Sigmoid colon (tissue), 7 donors: Measurements from ENCODE around the gene ARHGEF7. TPM values are rescaled to one million over a fixed set of nuclear protein-coding genes. Genes with fewer than 3 reads are reported as not detected.

ENCODE experiments used
- DNase-seq: peaks from one replicate; pipeline ENCODE4 v3.0.0-alpha.2; 2019
- H3K27ac ChIP-seq, 4 donors: fragments of 200-600 bp; sonication (generic); one replicate each; pipeline ENCODE4 v1.5.1; 2016 to 2019; ENCODE audit warnings: mild to moderate bottlenecking in 1 of 4
- H3K27me3 ChIP-seq, 3 donors: fragments of 200-600 bp; sonication (generic); one replicate each; pipeline ENCODE4 v1.5.1; 2019; ENCODE audit warnings: mild to moderate bottlenecking in 1 of 3
- H3K36me3 ChIP-seq, 4 donors: fragments of 200-600 bp; sonication (generic); one replicate each; pipeline ENCODE4 v1.5.1; 2016 to 2019
- H3K4me1 ChIP-seq, 4 donors: fragments of 200-600 bp; sonication (generic); one replicate each; pipeline ENCODE4 v1.5.1; 2017 to 2019
- H3K4me3 ChIP-seq, 4 donors: fragments of 200-600 bp; sonication (generic); one replicate each; pipeline ENCODE4 v1.5.1; 2017 to 2019; ENCODE audit warnings: mild to moderate bottlenecking in 2 of 4, moderate library complexity in 1 of 4
- H3K9me3 ChIP-seq, 4 donors: fragments of 200-600 bp in 3 of 4; sonication (generic) in 3 of 4; one replicate each; pipeline versions ENCODE4 v1.5.1 to v1.6.1; 2013 to 2019
- EP300 ChIP-seq, 4 donors: sonication (generic); formaldehyde crosslinking; IDR thresholded peaks; one replicate each; pipeline ENCODE4 v1.6.1; 2017; ENCODE audit warnings: antibody characterized with exemption in 4 of 4
- POLR2A ChIP-seq, 2 donors: fragments of 450-650 bp; IDR thresholded peaks; one replicate each; pipeline ENCODE4 v1.6.1; 2016; ENCODE audit warnings: antibody characterized with exemption in 2 of 2, mild to moderate bottlenecking in 2 of 2, moderate library complexity in 2 of 2
- POLR2AphosphoS5 ChIP-seq, 4 donors: sonication (generic); formaldehyde crosslinking; IDR thresholded peaks; one replicate each; pipeline ENCODE4 v1.6.1; 2017; ENCODE audit warnings: antibody characterized with exemption in 4 of 4
- WGBS, 2 donors: extraction: QIAGEN DNeasy Blood & Tissue Kit; methylation state at CpG; one replicate each; pipeline ENCODE4 v1.1.7; 2013; 5-methylcytosine and 5-hydroxymethylcytosine counted together
- intact Hi-C: fragments of 100-400 bp; cut with DNase I; formaldehyde crosslinking; loops from one replicate; pipeline ENCODE4 v1.15.1; 2023
- polyA plus RNA-seq, 3 donors: library from polyadenylated mRNA; stranded (reverse); fragments of 200-250 nt; gene quantifications; one replicate each; pipeline ENCODE4 v1.2.3, GENCODE V29; 2013
- total RNA-seq, 4 donors: library from RNA; depleted of rRNA; stranded (reverse); fragments of >200 nt; gene quantifications; one replicate each; pipeline ENCODE4 v1.1.0, GENCODE V29; 2016
- TF ChIP-seq, protein P1 (sequence below), 4 experiments: fragments of 450-650 bp in 3 of 4; fragments of 200-600 bp in 1 of 4; IDR thresholded peaks; one replicate each; pipeline ENCODE4 v1.5.1; 2016 to 2019; ENCODE audit warnings: antibody characterized with exemption in 4 of 4, mild to moderate bottlenecking in 3 of 4, moderate library complexity in 2 of 4
- donor health status: healthy with polysubstance abuse.
- donor health status: Bipolar disorder and iron deficiency.
- donor health status: healthy.

The ARHGEF7 gene
- total and polyA plus RNA-seq, 7 donors: 8.4 to 79.8 (median 41.0) TPM

GRCh38 chr13:111230385-111230930, 115.3 kb downstream of the ARHGEF7 start:
- no peak overlapping the region for H3K4me3 ChIP-seq
- peaks cover 0 to 24% (median 11%) of the 10 kb centered on the region in 4 donors for H3K36me3 ChIP-seq
- no peaks in the 10 kb centered on the region for H3K27me3 ChIP-seq
- 81 to 91% methylated on average over 10 of the region's 10 CpGs for WGBS, 2 donors
- no peak overlapping the region for H3K27ac ChIP-seq
- intact Hi-C loops: no loop called here
- TF ChIP-seq, protein P1, sequence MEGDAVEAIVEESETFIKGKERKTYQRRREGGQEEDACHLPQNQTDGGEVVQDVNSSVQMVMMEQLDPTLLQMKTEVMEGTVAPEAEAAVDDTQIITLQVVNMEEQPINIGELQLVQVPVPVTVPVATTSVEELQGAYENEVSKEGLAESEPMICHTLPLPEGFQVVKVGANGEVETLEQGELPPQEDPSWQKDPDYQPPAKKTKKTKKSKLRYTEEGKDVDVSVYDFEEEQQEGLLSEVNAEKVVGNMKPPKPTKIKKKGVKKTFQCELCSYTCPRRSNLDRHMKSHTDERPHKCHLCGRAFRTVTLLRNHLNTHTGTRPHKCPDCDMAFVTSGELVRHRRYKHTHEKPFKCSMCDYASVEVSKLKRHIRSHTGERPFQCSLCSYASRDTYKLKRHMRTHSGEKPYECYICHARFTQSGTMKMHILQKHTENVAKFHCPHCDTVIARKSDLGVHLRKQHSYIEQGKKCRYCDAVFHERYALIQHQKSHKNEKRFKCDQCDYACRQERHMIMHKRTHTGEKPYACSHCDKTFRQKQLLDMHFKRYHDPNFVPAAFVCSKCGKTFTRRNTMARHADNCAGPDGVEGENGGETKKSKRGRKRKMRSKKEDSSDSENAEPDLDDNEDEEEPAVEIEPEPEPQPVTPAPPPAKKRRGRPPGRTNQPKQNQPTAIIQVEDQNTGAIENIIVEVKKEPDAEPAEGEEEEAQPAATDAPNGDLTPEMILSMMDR (IDR thresholded peaks at IDR 0.05): no peak
- TF ChIP-seq EP300 (IDR thresholded peaks at IDR 0.05) (no peak), POLR2AphosphoS5 (IDR thresholded peaks at IDR 0.05) (no peak), POLR2A (IDR thresholded peaks at IDR 0.05) (no peak)
- H3K4me1 ChIP-seq: peaks cover 0 to 15% (median 6%) of the 10 kb centered on the region in 4 donors
- DNase-seq: no peak
- H3K9me3 ChIP-seq: no peaks in the 10 kb centered on the region

- WGBS, 2 donors: 87 to 96% methylated on average over 7 of the region's 7 CpGs
- Histone ChIP-seq H3K9me3 (no peaks in the 10 kb centered on the region), H3K4me3 (no peak overlapping the region), H3K27ac (no peak overlapping the region), H3K36me3 (peaks cover 0 to 18% (median 11%) of the 10 kb centered on the region in 4 donors), H3K4me1 (peaks cover 0 to 15% (median 6%) of the 10 kb centered on the region in 4 donors), H3K27me3 (no peaks in the 10 kb centered on the region)
- DNase-seq: no peak
- no peak for TF ChIP-seq EP300 (IDR thresholded peaks at IDR 0.05)
- intact Hi-C loops: no loop called here
These were observed 117.1 kb downstream of the ARHGEF7 start for GRCh38 chr13:111232191-111232590.

DNA sequence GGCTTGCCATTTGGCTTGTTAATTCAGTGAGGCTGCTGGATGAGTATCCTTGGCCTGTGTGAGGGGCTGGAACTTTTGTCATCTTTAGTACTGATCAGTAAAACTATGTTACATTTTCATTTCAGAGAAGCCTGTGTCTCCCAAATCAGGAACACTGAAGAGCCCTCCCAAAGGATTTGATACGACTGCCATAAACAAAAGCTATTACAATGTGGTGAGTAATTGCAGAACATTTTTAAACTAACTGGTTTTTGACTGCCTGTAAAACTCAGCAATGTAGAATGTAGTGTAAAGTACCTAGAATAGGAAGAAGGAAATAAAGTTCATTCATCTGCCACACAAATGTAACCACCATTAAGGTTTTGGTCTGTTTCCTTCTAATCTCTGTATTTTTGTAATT, 118.0 kb downstream of the ARHGEF7 start:
- 36 to 62% methylated on average over 1 of the region's 1 CpG for WGBS, 2 donors
- H3K27me3 ChIP-seq: no peaks in the 10 kb centered on the region
- DNase-seq: no peak
- peaks cover 0 to 16% (median 10%) of the 10 kb centered on the region in 4 donors for H3K36me3 ChIP-seq
- intact Hi-C loops: no loop called here
- H3K4me3 ChIP-seq: no peak overlapping the region
- H3K27ac ChIP-seq: no peak overlapping the region
- TF ChIP-seq, protein P1 (IDR thresholded peaks at IDR 0.05): no peak
- TF ChIP-seq EP300 (IDR thresholded peaks at IDR 0.05) (no peak), POLR2A (IDR thresholded peaks at IDR 0.05) (no peak), POLR2AphosphoS5 (IDR thresholded peaks at IDR 0.05) (no peak)
- H3K9me3 ChIP-seq: no peaks in the 10 kb centered on the region
- peaks cover 0 to 10% (median 6%) of the 10 kb centered on the region in 4 donors for H3K4me1 ChIP-seq

DNA sequence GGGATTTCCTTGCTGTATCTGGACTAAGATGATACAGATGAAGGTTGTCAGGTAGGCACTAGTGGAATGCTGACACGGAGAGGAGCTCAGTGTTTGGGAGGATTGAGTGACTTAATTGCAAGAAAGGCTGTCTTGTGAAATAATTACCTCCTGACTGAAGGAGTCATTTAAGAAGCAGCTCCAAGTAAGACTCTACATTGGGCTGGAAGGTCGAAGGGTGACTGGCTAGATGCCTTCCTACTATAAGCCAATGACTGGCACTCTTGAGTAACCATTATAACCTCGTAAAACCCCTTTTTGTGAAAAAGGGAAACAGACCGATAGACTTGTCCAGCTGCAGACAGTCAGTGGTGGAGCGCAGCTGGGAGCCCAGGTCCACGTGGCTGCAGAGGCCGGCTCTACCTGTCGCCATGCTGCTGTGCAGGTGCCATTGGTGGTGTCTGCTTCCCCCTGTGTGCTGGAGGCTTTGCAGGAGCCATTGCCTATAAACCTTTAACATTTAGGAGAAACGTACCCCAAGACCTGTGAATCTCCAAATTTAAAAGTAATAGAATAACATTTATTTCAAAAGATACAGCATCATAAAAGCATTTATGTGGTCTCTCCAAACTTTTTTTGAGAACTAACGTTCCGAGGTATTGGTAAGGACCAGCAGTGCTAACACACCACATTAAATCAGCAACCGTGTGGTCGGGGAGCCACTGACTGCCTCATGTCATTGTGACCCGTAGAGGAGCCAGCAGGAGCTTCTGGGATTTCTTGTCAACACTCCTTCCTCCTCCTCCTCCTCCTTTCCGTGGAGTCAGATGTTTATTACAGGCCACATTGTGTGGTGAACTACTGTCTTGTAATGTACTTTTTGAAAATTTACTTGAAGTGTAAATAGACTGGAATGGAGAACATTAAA, 124.9 kb downstream of the ARHGEF7 start:
- Histone ChIP-seq H3K27me3 (no peaks in the 10 kb centered on the region), H3K4me1 (peaks cover 0 to 6% (median 0%) of the 10 kb centered on the region in 4 donors), H3K4me3 (no peak overlapping the region), H3K27ac (no peak overlapping the region), H3K9me3 (no peaks in the 10 kb centered on the region), H3K36me3 (peaks cover 0 to 10% (median 7%) of the 10 kb centered on the region in 4 donors)
- no peak for DNase-seq
- 89 to 91% methylated on average over 15 of the region's 15 CpGs for WGBS, 2 donors
- intact Hi-C loops: no loop called here
- TF ChIP-seq, protein P1 (IDR thresholded peaks at IDR 0.05): no peak
- no peak for TF ChIP-seq POLR2AphosphoS5 (IDR thresholded peaks at IDR 0.05)
- no peak for TF ChIP-seq EP300 (IDR thresholded peaks at IDR 0.05)
- no peak for TF ChIP-seq POLR2A (IDR thresholded peaks at IDR 0.05)
